Neural cell (in vitro differentiated cells): ENCODE results near the gene MYLK. TPM values are rescaled to one million over a fixed set of nuclear protein-coding genes. Genes with fewer than 3 reads are reported as not detected.

Experiments used
- H2AFZ ChIP-seq: fragments of 200-600, 300-800 bp; sonication (generic), shearing (Covaris generic); 2 replicates; pipeline ENCODE4 v1.6.0; 2014; ENCODE audit warnings: low read depth, mild to moderate bottlenecking, antibody characterized with exemption, low read length, moderate library complexity
- H3F3A ChIP-seq: fragments of 200-600 bp; shearing (Covaris generic); 2 replicates; pipeline ENCODE4 v1.6.1; 2016; ENCODE audit warnings: mild to moderate bottlenecking, moderate library complexity, mixed read lengths, antibody characterized with exemption, low read length; ENCODE audit not compliant: insufficient read depth, poor library complexity, severe bottlenecking
- H3K27ac ChIP-seq: fragments of 200-600, 300-800 bp; sonication (generic), shearing (Covaris generic); 2 replicates; pipeline ENCODE4 v1.5.1; 2014; ENCODE audit warnings: mild to moderate bottlenecking, low read length, moderate library complexity
- H3K27me3 ChIP-seq: fragments of 300-800, 200-600 bp; sonication (generic), shearing (Covaris generic); 2 replicates; pipeline ENCODE4 v1.6.0; 2014; ENCODE audit warnings: mild to moderate bottlenecking, low read depth, low read length, moderate library complexity; ENCODE audit not compliant: insufficient read depth
- H3K36me3 ChIP-seq: fragments of 300-800, 200-600 bp; sonication (generic), shearing (Covaris generic); 2 replicates; pipeline ENCODE4 v1.5.1; 2014; ENCODE audit warnings: mild to moderate bottlenecking, antibody characterized with exemption, low read length, moderate library complexity; ENCODE audit not compliant: insufficient read depth
- H3K4me2 ChIP-seq: fragments of 300-800, 200-600 bp; sonication (generic), shearing (Covaris generic); 2 replicates; pipeline ENCODE4 v1.6.0; 2014; ENCODE audit warnings: mild to moderate bottlenecking, low read length
- H3K4me3 ChIP-seq: fragments of 300-800, 200-600 bp; sonication (generic), shearing (Covaris generic); 2 replicates; pipeline ENCODE4 v1.5.1; 2014; ENCODE audit warnings: mild to moderate bottlenecking, low read length, moderate library complexity
- H3K79me2 ChIP-seq: fragments of 200-600 bp; shearing (Covaris generic); replicated peaks from 2 replicates; pipeline ENCODE4 v1.6.0; 2014; ENCODE audit warnings: mild to moderate bottlenecking, low read length, moderate library complexity; ENCODE audit not compliant: insufficient read depth
- H3K9ac ChIP-seq: fragments of 300-800, 200-600 bp; sonication (generic), shearing (Covaris generic); 2 replicates; pipeline ENCODE4 v1.6.1; 2016; ENCODE audit warnings: mild to moderate bottlenecking, low read length, mixed read lengths
- H3K9me2 ChIP-seq: fragments of 200-600 bp; shearing (Covaris generic); 2 replicates; pipeline ENCODE4 v1.6.1; 2016; ENCODE audit warnings: mild to moderate bottlenecking, low read length, mixed read lengths; ENCODE audit not compliant: insufficient read depth
- H3K9me3 ChIP-seq: fragments of 200-600, 300-800 bp; sonication (generic), shearing (Covaris generic); 2 replicates; pipeline ENCODE4 v1.6.1; 2016; ENCODE audit warnings: mild to moderate bottlenecking, mixed run types, low read length, moderate library complexity, mixed read lengths
- H4K20me1 ChIP-seq: fragments of 200-600 bp; shearing (Covaris generic); 2 replicates; pipeline ENCODE4 v1.6.1; 2016; ENCODE audit warnings: mild to moderate bottlenecking, mixed run types; ENCODE audit not compliant: insufficient read depth
- EP300 ChIP-seq: fragments of 450-650 bp; conservative IDR thresholded peaks from 2 replicates; pipeline ENCODE4 v1.6.1; 2014; ENCODE audit warnings: antibody characterized with exemption, mild to moderate bottlenecking, moderate library complexity; ENCODE audit not compliant: poor library complexity, severe bottlenecking
- EZH2 ChIP-seq: fragments of 200-600, 300-800 bp; shearing (Covaris generic), sonication (generic); IDR thresholded peaks from 2 replicates; pipeline ENCODE4 v1.6.1; 2014; ENCODE audit warnings: antibody characterized with exemption, low read length, borderline replicate concordance, mild to moderate bottlenecking; ENCODE audit not compliant: insufficient read depth, poor library complexity, severe bottlenecking
- MXI1 ChIP-seq: fragments of 450-650 bp; conservative IDR thresholded peaks from 2 replicates; pipeline ENCODE4 v1.6.1; 2014; ENCODE audit warnings: antibody characterized with exemption, mild to moderate bottlenecking; ENCODE audit not compliant: poor library complexity, severe bottlenecking
- POLR2AphosphoS5 ChIP-seq: IDR thresholded peaks from 2 replicates; pipeline ENCODE4 v1.6.1; 2012
- RAD21 ChIP-seq: fragments of 450-650 bp; conservative IDR thresholded peaks from 2 replicates; pipeline ENCODE4 v1.6.1; 2014; ENCODE audit warnings: antibody characterized with exemption, mild to moderate bottlenecking, moderate library complexity
- SMC3 ChIP-seq: fragments of 450-650 bp; conservative IDR thresholded peaks from 2 replicates; pipeline ENCODE4 v1.6.1; 2014; ENCODE audit warnings: antibody characterized with exemption, mild to moderate bottlenecking, moderate library complexity; ENCODE audit not compliant: poor library complexity
- TAF1 ChIP-seq: IDR thresholded peaks from 2 replicates; pipeline ENCODE4 v1.6.1; 2012; ENCODE audit warnings: low read depth
- polyA plus RNA-seq: library from polyadenylated mRNA; depleted of rRNA; stranded (reverse); fragments of >200 nt; gene quantifications from 2 replicates; pipeline ENCODE4 v1.2.3, GENCODE V29; 2014
- TF ChIP-seq, protein P1 (sequence below): IDR thresholded peaks from 2 replicates; pipeline ENCODE4 v1.6.1; 2012; ENCODE audit warnings: borderline replicate concordance
- TF ChIP-seq, protein P2 (sequence below): fragments of 450-650 bp; IDR thresholded peaks from 2 replicates; pipeline ENCODE4 v1.5.1; 2014; ENCODE audit warnings: antibody characterized with exemption, mild to moderate bottlenecking, moderate library complexity; ENCODE audit not compliant: poor library complexity, severe bottlenecking

MYLK gene
- polyA plus RNA-seq, 1 donor from 2014 or later, result 0.43 TPM

- Histone ChIP-seq H3K79me2 (no peaks in the 10 kb centered on the region), H3K27me3 (no peaks in the 10 kb centered on the region), H3K9me2 (no peaks in the 10 kb centered on the region), H3F3A (no peaks in the 10 kb centered on the region), H3K4me2 (no peak overlapping the region), H3K9me3 (no peaks in the 10 kb centered on the region), H3K9ac (no peak overlapping the region), H3K36me3 (no peaks in the 10 kb centered on the region), H2AFZ (no peak overlapping the region), H4K20me1 (no peaks in the 10 kb centered on the region), H3K4me3 (no peak overlapping the region), H3K27ac (no peak overlapping the region)
- TF ChIP-seq RAD21 (no peak), TAF1 (no peak), EP300 (no peak), SMC3 (no peak), MXI1 (no peak), POLR2AphosphoS5 (no peak), EZH2 (no peak)
- TF ChIP-seq, protein P1, sequence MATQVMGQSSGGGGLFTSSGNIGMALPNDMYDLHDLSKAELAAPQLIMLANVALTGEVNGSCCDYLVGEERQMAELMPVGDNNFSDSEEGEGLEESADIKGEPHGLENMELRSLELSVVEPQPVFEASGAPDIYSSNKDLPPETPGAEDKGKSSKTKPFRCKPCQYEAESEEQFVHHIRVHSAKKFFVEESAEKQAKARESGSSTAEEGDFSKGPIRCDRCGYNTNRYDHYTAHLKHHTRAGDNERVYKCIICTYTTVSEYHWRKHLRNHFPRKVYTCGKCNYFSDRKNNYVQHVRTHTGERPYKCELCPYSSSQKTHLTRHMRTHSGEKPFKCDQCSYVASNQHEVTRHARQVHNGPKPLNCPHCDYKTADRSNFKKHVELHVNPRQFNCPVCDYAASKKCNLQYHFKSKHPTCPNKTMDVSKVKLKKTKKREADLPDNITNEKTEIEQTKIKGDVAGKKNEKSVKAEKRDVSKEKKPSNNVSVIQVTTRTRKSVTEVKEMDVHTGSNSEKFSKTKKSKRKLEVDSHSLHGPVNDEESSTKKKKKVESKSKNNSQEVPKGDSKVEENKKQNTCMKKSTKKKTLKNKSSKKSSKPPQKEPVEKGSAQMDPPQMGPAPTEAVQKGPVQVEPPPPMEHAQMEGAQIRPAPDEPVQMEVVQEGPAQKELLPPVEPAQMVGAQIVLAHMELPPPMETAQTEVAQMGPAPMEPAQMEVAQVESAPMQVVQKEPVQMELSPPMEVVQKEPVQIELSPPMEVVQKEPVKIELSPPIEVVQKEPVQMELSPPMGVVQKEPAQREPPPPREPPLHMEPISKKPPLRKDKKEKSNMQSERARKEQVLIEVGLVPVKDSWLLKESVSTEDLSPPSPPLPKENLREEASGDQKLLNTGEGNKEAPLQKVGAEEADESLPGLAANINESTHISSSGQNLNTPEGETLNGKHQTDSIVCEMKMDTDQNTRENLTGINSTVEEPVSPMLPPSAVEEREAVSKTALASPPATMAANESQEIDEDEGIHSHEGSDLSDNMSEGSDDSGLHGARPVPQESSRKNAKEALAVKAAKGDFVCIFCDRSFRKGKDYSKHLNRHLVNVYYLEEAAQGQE, result no peak
- TF ChIP-seq, protein P2, sequence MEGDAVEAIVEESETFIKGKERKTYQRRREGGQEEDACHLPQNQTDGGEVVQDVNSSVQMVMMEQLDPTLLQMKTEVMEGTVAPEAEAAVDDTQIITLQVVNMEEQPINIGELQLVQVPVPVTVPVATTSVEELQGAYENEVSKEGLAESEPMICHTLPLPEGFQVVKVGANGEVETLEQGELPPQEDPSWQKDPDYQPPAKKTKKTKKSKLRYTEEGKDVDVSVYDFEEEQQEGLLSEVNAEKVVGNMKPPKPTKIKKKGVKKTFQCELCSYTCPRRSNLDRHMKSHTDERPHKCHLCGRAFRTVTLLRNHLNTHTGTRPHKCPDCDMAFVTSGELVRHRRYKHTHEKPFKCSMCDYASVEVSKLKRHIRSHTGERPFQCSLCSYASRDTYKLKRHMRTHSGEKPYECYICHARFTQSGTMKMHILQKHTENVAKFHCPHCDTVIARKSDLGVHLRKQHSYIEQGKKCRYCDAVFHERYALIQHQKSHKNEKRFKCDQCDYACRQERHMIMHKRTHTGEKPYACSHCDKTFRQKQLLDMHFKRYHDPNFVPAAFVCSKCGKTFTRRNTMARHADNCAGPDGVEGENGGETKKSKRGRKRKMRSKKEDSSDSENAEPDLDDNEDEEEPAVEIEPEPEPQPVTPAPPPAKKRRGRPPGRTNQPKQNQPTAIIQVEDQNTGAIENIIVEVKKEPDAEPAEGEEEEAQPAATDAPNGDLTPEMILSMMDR, result no peak
These were observed 132.7 kb downstream of the MYLK start for GRCh38 chr3:123751433-123751832.

DNA sequence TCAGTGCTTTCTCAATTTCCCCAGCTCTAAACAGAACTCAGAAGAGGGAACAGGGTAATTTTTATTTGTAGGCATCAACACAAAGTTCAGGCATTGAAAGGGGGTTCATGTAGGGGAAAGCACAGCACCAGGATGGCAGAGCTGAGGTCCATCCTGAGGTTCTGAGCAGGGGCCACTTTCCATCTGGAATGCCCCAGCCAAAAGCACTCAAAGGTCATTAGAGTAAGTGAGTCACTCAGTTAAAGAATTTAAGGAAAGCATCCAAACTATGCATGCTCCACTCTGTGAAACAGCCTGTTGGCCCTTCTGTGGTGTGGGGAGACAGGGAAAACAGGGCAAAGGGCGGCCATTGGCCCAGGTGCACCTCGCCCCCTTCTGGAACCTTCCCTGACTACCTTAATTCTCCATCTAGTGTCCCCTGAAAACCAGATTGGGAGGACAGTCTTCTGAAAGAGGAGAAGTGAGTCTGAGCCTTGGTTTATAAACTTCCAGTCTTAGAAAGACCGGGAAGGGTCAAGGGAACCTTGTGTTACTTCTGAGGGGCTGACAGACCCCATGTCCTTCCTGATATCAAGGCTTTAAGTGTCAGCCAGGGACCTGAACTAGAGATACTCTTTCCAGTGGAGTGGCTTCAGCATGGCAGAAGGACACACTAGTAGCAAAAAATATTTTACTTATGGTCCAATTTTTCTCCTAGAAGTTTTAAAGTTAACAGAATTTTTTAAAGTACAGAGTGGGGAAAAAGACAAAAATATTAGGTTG lies 133.3 kb downstream of the MYLK start:
- no peaks in the 10 kb centered on the region for H3F3A ChIP-seq
- H3K27me3 ChIP-seq, result no peaks in the 10 kb centered on the region
- no peak overlapping the region for H3K4me2 ChIP-seq
- H3K9me3 ChIP-seq, result no peaks in the 10 kb centered on the region
- no peak overlapping the region for H3K9ac ChIP-seq
- H2AFZ ChIP-seq, result no peak overlapping the region
- no peaks in the 10 kb centered on the region for H3K36me3 ChIP-seq
- H3K4me3 ChIP-seq, result no peak overlapping the region
- TF ChIP-seq SMC3 (no peak), RAD21 (no peak), MXI1 (no peak), EP300 (no peak), TAF1 (no peak), EZH2 (no peak), POLR2AphosphoS5 (no peak)
- TF ChIP-seq, protein P2, result no peak
- TF ChIP-seq, protein P1, result no peak
- H4K20me1 ChIP-seq, result no peaks in the 10 kb centered on the region
- no peaks in the 10 kb centered on the region for H3K9me2 ChIP-seq
- no peak overlapping the region for H3K27ac ChIP-seq
- H3K79me2 ChIP-seq, result no peaks in the 10 kb centered on the region
